ENCODE data around the gene ZFAND3.

DNA sequence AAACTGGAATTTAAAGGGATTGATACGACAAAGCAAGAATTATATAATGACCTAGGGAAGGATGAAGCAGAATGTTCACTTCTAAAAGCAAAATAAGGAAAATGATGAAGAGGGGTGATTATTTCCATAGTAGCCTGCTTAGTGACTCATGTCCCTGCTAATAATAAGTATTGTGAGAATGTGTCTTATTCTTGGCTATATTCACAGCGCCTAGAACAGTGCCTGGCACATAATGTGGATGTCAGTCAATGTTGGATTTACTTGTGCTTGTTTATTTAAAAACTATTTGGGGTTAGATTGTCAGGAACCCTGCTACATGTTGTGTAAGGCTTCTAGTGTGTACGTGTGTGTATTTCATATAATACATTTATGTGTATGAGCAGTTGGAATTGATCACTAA, 85.1 kb downstream of the ZFAND3 start:
- TF ChIP-seq, protein P1, sequence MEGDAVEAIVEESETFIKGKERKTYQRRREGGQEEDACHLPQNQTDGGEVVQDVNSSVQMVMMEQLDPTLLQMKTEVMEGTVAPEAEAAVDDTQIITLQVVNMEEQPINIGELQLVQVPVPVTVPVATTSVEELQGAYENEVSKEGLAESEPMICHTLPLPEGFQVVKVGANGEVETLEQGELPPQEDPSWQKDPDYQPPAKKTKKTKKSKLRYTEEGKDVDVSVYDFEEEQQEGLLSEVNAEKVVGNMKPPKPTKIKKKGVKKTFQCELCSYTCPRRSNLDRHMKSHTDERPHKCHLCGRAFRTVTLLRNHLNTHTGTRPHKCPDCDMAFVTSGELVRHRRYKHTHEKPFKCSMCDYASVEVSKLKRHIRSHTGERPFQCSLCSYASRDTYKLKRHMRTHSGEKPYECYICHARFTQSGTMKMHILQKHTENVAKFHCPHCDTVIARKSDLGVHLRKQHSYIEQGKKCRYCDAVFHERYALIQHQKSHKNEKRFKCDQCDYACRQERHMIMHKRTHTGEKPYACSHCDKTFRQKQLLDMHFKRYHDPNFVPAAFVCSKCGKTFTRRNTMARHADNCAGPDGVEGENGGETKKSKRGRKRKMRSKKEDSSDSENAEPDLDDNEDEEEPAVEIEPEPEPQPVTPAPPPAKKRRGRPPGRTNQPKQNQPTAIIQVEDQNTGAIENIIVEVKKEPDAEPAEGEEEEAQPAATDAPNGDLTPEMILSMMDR (IDR thresholded peaks at IDR 0.05): no peak
- TF ChIP-seq POLR2A (IDR thresholded peaks at IDR 0.05): no peak

Data from Peyer's patch (tissue), 4 donors.